T-helper 1 cell (primary cell): ENCODE measurements around the gene KHDC3L.

Experiments
- DNase-seq, 5 donors: peaks; one replicate each; pipeline ENCODE4 v3.0.0-alpha.2; 2012 to 2020
- total RNA-seq, 4 donors: gene quantifications; one replicate each; lab custom pipeline; 2026; lab: John Stamatoyannopoulos, UW

The KHDC3L gene, protein sequence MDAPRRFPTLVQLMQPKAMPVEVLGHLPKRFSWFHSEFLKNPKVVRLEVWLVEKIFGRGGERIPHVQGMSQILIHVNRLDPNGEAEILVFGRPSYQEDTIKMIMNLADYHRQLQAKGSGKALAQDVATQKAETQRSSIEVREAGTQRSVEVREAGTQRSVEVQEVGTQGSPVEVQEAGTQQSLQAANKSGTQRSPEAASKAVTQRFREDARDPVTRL
- total RNA-seq = 0 reads per million in 4 donors

DNA sequence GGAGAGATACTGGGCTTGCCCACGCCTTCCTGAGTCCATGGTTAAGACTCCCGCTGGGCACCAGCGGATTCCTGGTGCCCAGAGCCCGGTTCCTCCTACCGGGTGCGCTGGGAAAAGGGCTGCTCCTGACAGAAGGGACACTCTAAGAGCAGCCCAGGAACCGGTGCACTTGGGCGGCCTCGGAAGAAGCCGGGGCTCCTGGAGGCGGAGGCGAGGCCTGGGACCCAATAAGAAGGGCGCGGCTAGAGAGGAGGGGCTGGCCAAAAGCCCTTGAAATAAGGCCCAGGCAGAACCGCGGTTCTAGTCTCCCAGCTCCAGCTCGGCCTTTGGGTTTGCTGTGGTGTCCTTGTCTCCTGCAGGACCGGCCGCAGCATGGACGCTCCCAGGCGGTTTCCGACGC, at the start of gene KHDC3L:
KHDC3L (plus strand) TSS at position 301 of the 400 bp plus-strand sequence; CDS start at position 373, 72 bp downstream.
- DNase-seq = no peak

DNA sequence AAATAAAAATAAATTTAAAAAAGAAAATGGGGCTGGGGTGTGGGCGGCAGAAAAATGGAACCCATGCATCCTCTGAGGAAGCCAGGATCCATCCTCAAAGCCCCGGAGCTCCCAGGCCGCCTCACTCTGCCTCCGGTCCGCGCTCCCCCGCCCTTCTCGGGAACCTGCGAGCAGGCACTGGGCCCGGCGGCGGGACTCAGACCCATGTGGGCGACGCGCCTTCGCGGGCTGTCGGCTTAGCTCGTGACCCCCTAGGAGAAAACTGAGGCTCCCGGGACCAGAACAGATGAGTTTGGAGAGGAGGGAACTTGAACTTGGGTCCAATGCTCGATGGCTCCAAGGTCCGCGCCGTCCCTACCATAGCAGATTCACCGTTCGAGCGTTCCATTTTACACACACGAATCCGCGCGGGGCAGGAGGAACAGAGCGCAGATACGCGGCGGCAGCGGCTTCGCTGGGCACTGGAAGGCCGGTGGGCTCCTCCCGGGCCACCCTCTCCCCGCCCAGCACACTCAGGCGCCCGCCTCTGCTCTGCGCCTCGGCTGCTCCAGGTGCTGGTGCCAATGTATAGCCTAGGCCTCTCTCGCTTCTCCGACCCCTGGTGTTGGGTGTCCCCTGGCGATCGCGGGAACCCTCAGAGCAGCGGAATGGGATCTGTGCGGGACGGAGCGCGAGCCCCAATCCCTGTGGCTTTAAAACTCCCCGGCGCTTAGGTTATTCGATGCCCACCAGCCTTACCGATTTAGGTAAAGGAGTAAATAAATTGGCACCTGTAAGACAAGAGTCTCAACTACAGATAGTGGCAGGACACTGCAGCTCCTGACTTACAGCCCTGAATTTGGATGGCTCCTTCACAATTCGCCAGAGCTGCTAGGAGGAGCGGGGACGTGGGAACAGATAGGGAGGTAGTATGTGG, 47.6 kb upstream of the KHDC3L start:
- DNase-seq = no peak

DNA sequence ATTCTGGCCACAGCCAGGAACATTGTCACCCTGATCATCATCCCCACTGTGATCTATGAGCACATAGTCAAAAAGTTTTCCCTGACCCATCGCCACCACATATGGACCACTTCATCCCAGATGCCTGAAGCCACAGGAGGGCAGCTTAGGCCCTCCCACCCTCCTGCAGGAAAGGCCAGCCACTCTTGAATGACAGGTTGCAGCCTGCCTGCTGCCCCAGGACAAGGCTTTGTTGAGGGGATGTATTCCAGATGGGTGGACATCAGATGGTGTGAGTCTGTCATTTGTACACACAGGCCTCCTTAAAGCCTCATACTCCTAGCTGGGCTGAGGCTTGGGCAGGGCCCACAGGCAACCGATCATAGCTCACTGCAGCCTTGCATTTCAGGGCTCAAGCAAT, 39.1 kb upstream of the KHDC3L start:
- no peak for DNase-seq

DNA sequence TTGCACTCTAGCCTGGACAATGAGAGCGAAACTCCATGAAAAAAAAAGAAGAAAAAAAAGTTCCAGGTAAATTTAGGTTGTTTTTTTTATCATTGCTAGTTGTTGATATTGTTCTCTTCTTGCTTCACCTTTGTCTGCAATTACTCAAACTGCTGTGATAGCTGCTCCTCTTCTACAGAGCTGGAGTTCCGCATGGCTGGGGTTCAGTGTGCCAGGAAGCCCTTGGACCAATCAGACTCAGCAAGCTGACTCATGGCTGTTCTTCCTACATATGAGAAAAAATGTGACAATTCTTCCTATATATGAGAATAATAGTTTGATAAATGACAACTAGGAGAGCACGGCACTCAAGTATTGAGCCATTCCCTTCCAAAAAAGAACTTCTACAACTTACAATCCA, 36.8 kb upstream of the KHDC3L start:
- DNase-seq = no peak

GRCh38 chr6:73328790-73329189, 33.7 kb upstream of the KHDC3L start:
- DNase-seq = no peak

- peak in 1 of 5 donors; percentile 30 for DNase-seq
Measured at GRCh38 chr6:73329201-73329600, 33.3 kb upstream of the KHDC3L start.

- DNase-seq = no peak
Measured at GRCh38 chr6:73339340-73339739, 23.1 kb upstream of the KHDC3L start.

DNA sequence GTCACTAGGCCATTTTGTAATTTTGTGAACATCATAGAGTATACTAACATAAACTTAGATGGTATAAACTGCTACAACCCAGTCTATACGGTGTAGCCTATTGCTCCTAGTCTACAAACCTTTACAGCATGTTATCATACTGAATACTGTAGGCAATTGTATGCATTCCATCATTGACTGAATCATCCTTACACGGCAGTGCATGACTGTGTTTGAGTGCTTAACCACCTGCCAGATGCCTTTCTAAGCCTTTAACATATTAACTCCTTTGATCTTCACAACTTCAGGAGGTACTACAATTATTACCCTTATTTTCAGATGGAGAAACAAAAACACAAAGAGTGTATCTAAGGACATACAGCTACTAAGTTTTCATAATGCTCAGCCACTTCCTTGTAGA, 22.4 kb upstream of the KHDC3L start:
- no peak for DNase-seq

GRCh38 chr6:73341335-73341734, 21.1 kb upstream of the KHDC3L start:
- no peak for DNase-seq

DNA sequence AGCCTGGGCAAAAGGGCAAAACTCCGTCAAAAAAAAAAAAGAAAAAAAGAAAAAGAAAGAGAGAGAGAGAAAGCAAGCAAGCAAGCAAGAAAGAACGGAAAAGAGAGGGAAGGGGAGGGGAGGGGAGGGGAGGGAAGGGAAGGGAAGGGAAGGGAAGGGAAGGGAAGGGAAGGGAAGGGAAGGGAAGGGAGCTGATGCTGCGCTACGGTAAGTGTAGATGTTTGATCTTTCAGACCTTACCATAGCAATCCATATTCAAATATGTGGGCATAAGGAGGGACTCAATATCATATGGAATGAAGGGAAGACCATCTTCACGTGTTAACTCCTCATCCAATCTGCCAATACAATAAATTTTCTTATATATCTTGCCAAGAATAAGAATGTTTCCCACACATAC, 20.3 kb upstream of the KHDC3L start:
- no peak for DNase-seq

- no peak for DNase-seq
Measured at GRCh38 chr6:73343164-73343563, 19.3 kb upstream of the KHDC3L start.

DNA sequence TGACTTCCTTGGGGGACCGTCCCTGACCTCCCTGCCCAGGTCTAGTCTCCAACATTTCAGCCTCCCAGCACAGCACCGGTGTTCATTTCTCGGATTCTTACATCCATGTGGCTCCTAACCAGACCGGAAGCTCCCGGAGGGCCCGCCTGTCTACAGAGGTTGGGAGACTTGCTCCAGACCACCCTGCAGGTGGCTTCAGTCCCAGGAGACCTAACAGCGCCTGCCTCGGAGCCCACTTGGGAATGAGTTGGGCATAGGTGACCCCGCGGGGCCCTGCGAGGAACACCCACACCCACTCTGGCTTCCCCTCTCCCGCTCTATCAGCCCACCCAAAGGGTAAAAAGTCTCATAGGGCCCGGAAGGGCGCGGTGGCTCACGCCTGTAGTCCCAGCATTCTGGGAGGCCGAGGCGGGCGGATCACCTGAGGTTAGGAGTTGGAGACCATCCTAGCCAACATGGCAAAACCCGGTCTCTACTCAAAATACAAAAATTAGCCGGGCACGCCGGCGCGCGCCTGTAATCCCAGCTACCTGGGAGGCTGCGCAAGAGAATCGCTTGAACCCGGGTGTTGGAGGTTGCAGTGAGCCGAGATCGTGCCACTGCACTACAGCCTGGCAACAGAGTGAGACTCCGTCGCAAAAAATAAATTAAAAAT, 13.8 kb upstream of the KHDC3L start:
- DNase-seq = no peak

DNA sequence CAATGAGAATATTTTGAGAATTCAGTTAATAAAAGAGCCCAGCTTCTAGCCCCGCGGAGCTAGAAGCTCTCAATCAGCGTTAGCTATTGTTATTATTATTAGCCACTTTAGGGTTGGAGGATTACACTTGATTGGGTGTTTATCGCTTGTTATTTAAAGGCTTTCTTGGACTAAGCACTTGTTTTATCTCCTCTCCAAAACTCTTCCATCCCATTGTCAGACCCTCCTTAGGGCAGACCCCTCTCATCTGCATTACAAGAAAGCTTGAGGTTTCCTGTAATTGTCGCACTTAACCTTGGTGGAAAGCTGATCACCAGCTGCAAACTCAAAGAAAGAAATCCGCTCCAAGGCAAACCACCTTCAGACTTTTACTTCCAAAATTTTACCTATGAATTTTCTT, 13.1 kb upstream of the KHDC3L start:
- DNase-seq = no peak

DNA sequence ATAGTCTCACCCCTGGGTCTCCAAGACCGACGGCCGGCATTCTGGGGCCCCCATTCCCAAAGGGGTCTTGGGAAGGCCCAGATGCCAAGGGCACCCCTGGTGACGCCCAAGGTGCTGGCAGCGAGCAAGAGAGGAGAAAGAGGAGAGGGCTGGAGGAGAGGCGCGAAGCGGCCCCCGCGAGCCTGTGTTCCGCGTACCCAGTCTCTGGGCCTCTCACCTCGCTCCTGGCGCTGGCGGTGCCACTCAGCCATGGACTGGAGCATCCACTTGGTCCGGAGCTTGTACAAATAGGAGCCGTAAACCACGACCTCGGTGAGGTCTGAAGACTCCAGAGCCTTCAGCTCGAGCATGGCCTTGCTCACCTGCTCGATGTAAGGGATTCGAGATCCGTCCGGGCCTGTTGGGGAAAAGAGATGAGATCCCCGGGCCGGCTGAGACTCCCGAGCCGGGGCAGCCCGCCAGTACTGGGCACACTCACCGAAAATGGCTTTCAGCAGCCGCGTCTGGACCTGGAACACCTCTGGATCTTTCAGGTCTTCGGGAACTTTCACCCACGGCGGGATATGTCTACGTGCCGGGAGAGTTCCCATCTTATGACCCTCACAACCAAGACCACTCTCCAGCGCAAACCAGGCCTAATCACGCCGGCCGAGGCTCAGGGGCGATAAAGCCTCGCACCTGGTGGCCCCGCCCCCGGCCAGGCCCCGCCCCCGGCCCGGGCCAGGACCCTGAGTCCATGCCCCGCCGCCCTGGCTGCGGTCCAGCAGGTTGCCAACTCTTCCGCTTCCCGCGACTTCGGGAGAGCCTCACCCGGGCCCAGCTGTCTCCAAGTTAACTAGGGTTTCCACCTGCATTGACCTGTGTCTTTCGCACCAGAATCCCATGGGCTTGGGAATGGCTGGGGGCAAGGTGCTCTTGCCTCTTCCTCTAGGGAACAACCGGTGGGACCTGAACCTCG, 8.5 kb upstream of the KHDC3L start, which contains the start of gene DPPA5:
DPPA5 (minus strand) TSS at position 641 of the 958 bp plus-strand sequence; CDS start at position 590, 51 bp downstream.
- no peak for DNase-seq

GRCh38 chr6:73362869-73363536, 545 bp downstream of the KHDC3L start:
- DNase-seq = no peak

GRCh38 chr6:73363537-73363875, 1.0 kb downstream of the KHDC3L start:
- DNase-seq = no peak

- no peak for DNase-seq
Measured at GRCh38 chr6:73364121-73364520, 1.7 kb downstream of the KHDC3L start.

- DNase-seq = no peak
Measured at GRCh38 chr6:73364549-73364948, 2.1 kb downstream of the KHDC3L start.

GRCh38 chr6:73367761-73368355, 5.4 kb downstream of the KHDC3L start:
- no peak for DNase-seq

- DNase-seq = no peak
Measured at GRCh38 chr6:73368675-73369074, 6.2 kb downstream of the KHDC3L start.

- no peak for DNase-seq
Measured at GRCh38 chr6:73369157-73369556, 6.7 kb downstream of the KHDC3L start.
